ENCODE results near the gene NAA38. TPM values are rescaled to one million over a fixed set of nuclear protein-coding genes. Genes with fewer than 3 reads are reported as not detected.

NAA38 gene
- total RNA-seq, 4 donors from 2014 or later = 68.0 to 184 (median 96.7) TPM

DNA sequence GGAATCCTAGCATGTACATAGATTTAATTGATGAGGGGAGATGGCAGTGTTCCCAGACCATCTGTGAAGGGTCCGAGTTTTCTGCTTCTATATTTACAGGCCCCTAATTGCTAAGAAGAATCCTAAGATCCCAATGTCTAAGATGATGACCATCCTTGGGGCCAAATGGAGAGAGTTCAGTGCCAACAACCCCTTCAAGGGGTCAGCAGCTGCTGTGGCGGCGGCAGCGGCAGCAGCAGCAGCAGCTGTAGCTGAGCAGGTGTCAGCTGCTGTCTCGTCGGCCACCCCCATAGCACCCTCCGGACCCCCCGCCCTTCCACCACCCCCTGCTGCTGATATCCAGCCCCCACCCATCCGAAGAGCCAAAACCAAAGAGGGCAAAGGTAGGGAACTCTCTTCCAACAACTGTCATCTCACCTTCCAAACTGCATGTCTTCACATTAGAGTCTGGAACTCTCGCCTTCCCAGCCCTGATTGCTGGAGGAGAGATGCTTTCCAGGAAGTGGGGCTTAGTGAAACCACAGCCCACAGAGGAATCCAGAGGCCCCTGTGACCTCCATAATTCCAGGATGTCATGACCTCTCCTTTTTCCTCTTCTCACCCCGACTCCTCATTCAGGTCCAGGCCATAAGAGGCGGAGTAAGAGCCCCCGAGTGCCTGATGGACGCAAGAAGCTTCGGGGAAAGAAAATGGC, 36.0 kb upstream of the NAA38 start:
- TF ChIP-seq, protein P1, sequence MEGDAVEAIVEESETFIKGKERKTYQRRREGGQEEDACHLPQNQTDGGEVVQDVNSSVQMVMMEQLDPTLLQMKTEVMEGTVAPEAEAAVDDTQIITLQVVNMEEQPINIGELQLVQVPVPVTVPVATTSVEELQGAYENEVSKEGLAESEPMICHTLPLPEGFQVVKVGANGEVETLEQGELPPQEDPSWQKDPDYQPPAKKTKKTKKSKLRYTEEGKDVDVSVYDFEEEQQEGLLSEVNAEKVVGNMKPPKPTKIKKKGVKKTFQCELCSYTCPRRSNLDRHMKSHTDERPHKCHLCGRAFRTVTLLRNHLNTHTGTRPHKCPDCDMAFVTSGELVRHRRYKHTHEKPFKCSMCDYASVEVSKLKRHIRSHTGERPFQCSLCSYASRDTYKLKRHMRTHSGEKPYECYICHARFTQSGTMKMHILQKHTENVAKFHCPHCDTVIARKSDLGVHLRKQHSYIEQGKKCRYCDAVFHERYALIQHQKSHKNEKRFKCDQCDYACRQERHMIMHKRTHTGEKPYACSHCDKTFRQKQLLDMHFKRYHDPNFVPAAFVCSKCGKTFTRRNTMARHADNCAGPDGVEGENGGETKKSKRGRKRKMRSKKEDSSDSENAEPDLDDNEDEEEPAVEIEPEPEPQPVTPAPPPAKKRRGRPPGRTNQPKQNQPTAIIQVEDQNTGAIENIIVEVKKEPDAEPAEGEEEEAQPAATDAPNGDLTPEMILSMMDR (IDR thresholded peaks at IDR 0.05; ENCODE audit: low read depth) = no peak

DNA sequence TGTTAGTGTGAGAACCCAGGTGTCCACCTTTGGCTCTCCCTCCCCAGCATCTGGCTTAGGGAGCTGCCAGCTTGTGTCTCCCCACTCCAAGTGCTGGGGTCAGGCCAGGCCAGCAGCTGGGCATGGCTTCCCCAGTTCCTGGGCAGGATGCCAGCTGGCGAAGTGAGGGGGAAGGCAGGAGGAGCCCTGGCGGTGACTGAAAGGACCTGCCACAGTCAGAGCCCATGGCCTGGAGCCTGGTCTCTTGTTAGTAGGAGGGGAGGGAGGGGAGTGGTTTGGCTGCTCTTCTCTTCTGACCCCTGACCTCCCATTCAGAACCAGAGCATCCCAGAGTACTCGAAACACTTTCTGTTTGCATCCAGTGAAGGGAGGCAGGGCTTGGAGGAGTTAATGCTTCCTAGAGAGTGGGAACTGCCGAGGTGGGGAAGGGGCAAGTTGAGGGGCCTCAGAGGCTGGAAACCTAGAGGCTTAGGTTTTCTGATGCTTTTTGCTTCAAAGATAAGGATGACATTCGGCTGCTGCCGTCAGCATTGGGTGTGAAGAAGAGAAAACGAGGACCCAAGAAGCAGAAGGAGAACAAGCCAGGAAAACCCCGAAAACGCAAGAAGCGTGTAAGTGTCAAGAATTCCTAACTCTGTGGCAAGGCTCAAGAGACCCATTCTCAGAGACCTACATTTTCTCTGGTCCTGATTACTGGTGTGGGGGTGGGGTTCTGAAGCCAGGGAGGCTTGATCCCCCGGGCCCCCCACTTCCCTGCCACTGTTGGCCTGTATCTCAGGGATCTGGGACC, 32.0 kb upstream of the NAA38 start:
- TF ChIP-seq, protein P1 (IDR thresholded peaks at IDR 0.05; ENCODE audit: low read depth) = no peak

GRCh38 chr17:7888184-7888920, 31.0 kb upstream of the NAA38 start, which contains the start of gene CHD3:
TSS of gene CHD3 (plus strand) at chr17:7888789. CDS start at chr17:7889001, 212 bp downstream.
- TF ChIP-seq, protein P1 (IDR thresholded peaks at IDR 0.05; ENCODE audit: low read depth) = no peak

- TF ChIP-seq, protein P1 (IDR thresholded peaks at IDR 0.05; ENCODE audit: low read depth) = no peak
These were observed 30.3 kb upstream of the NAA38 start for GRCh38 chr17:7887482-7888183.

GRCh38 chr17:7887038-7887481, 29.7 kb upstream of the NAA38 start:
- TF ChIP-seq, protein P1 (IDR thresholded peaks at IDR 0.05; ENCODE audit: low read depth) = no peak

- TF ChIP-seq, protein P1 (IDR thresholded peaks at IDR 0.05; ENCODE audit: low read depth) = no peak
These were observed 29.1 kb upstream of the NAA38 start for GRCh38 chr17:7886227-7887037.
